HepG2 (cell line): ENCODE measurements around the gene RTEL1. TPM values are rescaled to one million over a fixed set of nuclear protein-coding genes. Genes with fewer than 3 reads are reported as not detected.
A peak's percentile ranks its signal among the peaks of the same experiment; 100 is the strongest.

Source experiments
- ARID2 ChIP-seq: sonication (generic); formaldehyde crosslinking; IDR thresholded peaks from 2 replicates; pipeline ENCODE4 v1.8.1; 2022; ENCODE audit warnings: mild to moderate bottlenecking, missing genetic modification reagents, borderline replicate concordance
- ATF7-NPFF ChIP-seq: sonication (generic); formaldehyde crosslinking; IDR thresholded peaks from 2 replicates; pipeline ENCODE4 v1.8.1; 2023; ENCODE audit warnings: mild to moderate bottlenecking, low read depth, missing genetic modification reagents, moderate library complexity
- BRCA1 ChIP-seq: sonication (generic); formaldehyde crosslinking; IDR thresholded peaks from 2 replicates; pipeline ENCODE4 v1.4.0; 2020; ENCODE audit warnings: missing genetic modification reagents
- ERF ChIP-seq: IDR thresholded peaks from 2 replicates; pipeline ENCODE4 v1.6.1; 2018; ENCODE audit warnings: missing biosample characterization, missing genetic modification reagents
- FIP1L1 ChIP-seq: fragments of 200-400 bp; formaldehyde crosslinking; IDR thresholded peaks from 2 replicates; pipeline ENCODE4 v1.6.1; 2018; ENCODE audit warnings: low read depth, mild to moderate bottlenecking, low read length, moderate library complexity, borderline replicate concordance; ENCODE audit not compliant: insufficient read depth
- GABPB1 ChIP-seq: IDR thresholded peaks from 2 replicates; pipeline ENCODE4 v1.6.1; 2016; ENCODE audit warnings: mild to moderate bottlenecking, missing genetic modification reagents, moderate library complexity, missing compliant biosample characterization
- HNRNPLL ChIP-seq: fragments of 200-400 bp; formaldehyde crosslinking; IDR thresholded peaks from 2 replicates; pipeline ENCODE4 v1.6.1; 2017; ENCODE audit warnings: mild to moderate bottlenecking, low read depth, low read length; ENCODE audit not compliant: poor library complexity, severe bottlenecking
- KLF13 ChIP-seq: sonication (generic); formaldehyde crosslinking; IDR thresholded peaks from 2 replicates; pipeline ENCODE4 v1.4.0; 2020; ENCODE audit warnings: mild to moderate bottlenecking, missing genetic modification reagents
- MEIS1 ChIP-seq: sonication (generic); formaldehyde crosslinking; IDR thresholded peaks from 2 replicates; pipeline ENCODE4 v1.9.0; 2021; ENCODE audit warnings: mild to moderate bottlenecking, missing genetic modification reagents, moderate library complexity, borderline replicate concordance
- NFKBIZ ChIP-seq: IDR thresholded peaks from 2 replicates; pipeline ENCODE4 v1.6.1; 2018; ENCODE audit warnings: missing genetic modification reagents, missing compliant biosample characterization
- NR1H2 ChIP-seq: sonication (generic); formaldehyde crosslinking; IDR thresholded peaks from 2 replicates; pipeline ENCODE4 v1.8.1; 2022; ENCODE audit warnings: low read depth, missing genetic modification reagents, borderline replicate concordance
- POLR2AphosphoS5 ChIP-seq: IDR thresholded peaks from 2 replicates; pipeline ENCODE4 v1.6.1; 2012; ENCODE audit warnings: low read depth, low read length
- POLR2G ChIP-seq: fragments of 200-400 bp; formaldehyde crosslinking; IDR thresholded peaks from 2 replicates; pipeline ENCODE4 v1.6.1; 2018; ENCODE audit warnings: mild to moderate bottlenecking, low read depth, low read length, moderate library complexity
- RFX1 ChIP-seq: fragments of 450-650 bp; IDR thresholded peaks from 2 replicates; pipeline ENCODE4 v1.6.1; 2017
- TCF12 ChIP-seq, 2 experiments: fragments of 450-650 bp in 1 of 2; sonication (generic) in 1 of 2; formaldehyde crosslinking in 1 of 2; IDR thresholded peaks; 2 replicates each; pipeline versions ENCODE4 v1.6.1 to v1.8.0; 2017 to 2022; ENCODE audit warnings: antibody characterized with exemption in 1 of 2, mild to moderate bottlenecking in 1 of 2, missing genetic modification reagents in 1 of 2, moderate library complexity in 1 of 2
- ZFYVE20 ChIP-seq: sonication (generic); formaldehyde crosslinking; IDR thresholded peaks from 2 replicates; pipeline ENCODE4 v1.8.0; 2023; ENCODE audit warnings: low read depth, mild to moderate bottlenecking, moderate library complexity, missing genetic modification reagents, borderline replicate concordance
- ZNF619 ChIP-seq: sonication (generic); formaldehyde crosslinking; IDR thresholded peaks from 2 replicates; pipeline ENCODE4 v1.4.0; 2020; ENCODE audit warnings: mild to moderate bottlenecking, missing genetic modification reagents
- ZNF674 ChIP-seq: sonication (generic); formaldehyde crosslinking; IDR thresholded peaks from 2 replicates; pipeline ENCODE4 v1.5.0; 2020; ENCODE audit warnings: low read depth, mild to moderate bottlenecking, missing genetic modification reagents
- ZNF713 ChIP-seq: sonication (generic); formaldehyde crosslinking; IDR thresholded peaks from 2 replicates; pipeline ENCODE4 v1.4.0; 2020; ENCODE audit warnings: mild to moderate bottlenecking, missing genetic modification reagents
- ZNF782 ChIP-seq: sonication (generic); formaldehyde crosslinking; IDR thresholded peaks from 2 replicates; pipeline ENCODE4 v1.4.0; 2020; ENCODE audit warnings: missing genetic modification reagents, mild to moderate bottlenecking, borderline replicate concordance
- polyA plus RNA-seq, 8 experiments: library from polyadenylated mRNA; depleted of rRNA in 3 of 8; stranded (reverse) in 7 of 8; unstranded in 1 of 8; fragments of >200 nt; fragmentation: Illumina TruSeq in 4 of 8; extraction: Trizol in 4 of 8; gene quantifications; 2 replicates each; pipeline versions ENCODE4 v1.2.1 to v1.2.3, GENCODE V29; 2011 to 2016; ENCODE audit warnings: low read depth in 4 of 8, missing spikeins in 1 of 8, mixed read lengths in 1 of 8; ENCODE audit not compliant: insufficient read depth in 1 of 8
- total RNA-seq, 5 experiments: library from RNA; depleted of rRNA; stranded (reverse); fragments of >200 nt; fragmentation: Illumina TruSeq; extraction: Trizol; gene quantifications; 2 replicates each; pipeline ENCODE4 v1.2.3, GENCODE V29; 2016; ENCODE audit warnings: low read depth in 1 of 5
- TF ChIP-seq, protein P1 (sequence below): sonication (generic); formaldehyde crosslinking; IDR thresholded peaks from 2 replicates; pipeline ENCODE4 v1.4.0; 2020; ENCODE audit warnings: missing genetic modification reagents, borderline replicate concordance
- TF ChIP-seq, protein P2 (sequence below): sonication (generic); formaldehyde crosslinking; conservative IDR thresholded peaks from 2 replicates; pipeline ENCODE4 v1.8.0; 2022; ENCODE audit warnings: mild to moderate bottlenecking, moderate library complexity, missing genetic modification reagents
- TF ChIP-seq, protein P3 (sequence below): sonication (generic); formaldehyde crosslinking; conservative IDR thresholded peaks from 2 replicates; pipeline ENCODE4 v1.8.1; 2023; ENCODE audit warnings: missing genetic modification reagents

RTEL1 gene
- total and polyA plus RNA-seq, 2 of the 13 experiments (the other 11 are each of a cell fraction or from before 2014, with no cell fraction given), result 21.8 to 36.4 TPM

DNA sequence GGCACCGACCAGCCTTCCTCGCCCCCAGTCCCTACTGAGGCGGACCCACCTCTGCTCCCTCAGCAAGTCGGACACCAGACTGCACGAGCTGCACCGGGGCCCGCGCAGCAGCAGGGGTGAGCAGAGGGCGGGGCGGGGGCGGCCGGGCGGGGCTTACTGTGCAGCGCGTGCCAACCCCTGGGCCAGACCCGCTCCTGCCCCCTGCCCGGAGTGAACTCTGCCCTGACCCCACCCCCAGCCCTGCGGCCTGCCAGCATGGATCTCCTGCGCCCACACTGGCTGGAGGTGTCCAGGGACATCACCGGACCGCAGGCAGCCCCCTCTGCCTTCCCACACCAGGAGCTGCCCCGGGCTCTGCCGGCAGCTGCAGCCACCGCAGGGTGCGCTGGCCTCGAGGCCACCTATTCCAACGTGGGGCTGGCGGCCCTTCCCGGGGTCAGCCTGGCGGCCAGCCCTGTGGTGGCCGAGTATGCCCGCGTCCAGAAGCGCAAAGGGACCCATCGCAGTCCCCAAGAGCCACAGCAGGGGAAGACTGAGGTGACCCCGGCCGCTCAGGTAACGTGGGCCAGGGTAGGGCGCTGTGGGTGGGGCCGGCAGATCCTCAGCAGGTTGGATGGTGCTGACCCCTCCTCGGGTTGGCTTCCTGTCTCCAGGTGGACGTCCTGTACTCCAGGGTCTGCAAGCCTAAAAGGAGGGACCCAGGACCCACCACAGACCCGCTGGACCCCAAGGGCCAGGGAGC is 80.0 kb downstream of the RTEL1 start (continued):
- TF ChIP-seq TCF12 (IDR thresholded peaks at IDR 0.05), result no peak
- TF ChIP-seq TCF12 (CRISPR knock-in tag; IDR thresholded peaks at IDR 0.05), result peak; percentile 80; the same call in 1 of the 2 replicates
- 0 out of 2 replicates have a peak, but pooled peaks have one; percentile 51 for TF ChIP-seq ZFYVE20 (CRISPR knock-in tag)
- TF ChIP-seq, protein P1, sequence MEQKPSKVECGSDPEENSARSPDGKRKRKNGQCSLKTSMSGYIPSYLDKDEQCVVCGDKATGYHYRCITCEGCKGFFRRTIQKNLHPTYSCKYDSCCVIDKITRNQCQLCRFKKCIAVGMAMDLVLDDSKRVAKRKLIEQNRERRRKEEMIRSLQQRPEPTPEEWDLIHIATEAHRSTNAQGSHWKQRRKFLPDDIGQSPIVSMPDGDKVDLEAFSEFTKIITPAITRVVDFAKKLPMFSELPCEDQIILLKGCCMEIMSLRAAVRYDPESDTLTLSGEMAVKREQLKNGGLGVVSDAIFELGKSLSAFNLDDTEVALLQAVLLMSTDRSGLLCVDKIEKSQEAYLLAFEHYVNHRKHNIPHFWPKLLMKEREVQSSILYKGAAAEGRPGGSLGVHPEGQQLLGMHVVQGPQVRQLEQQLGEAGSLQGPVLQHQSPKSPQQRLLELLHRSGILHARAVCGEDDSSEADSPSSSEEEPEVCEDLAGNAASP, result peak; percentile 91
- TF ChIP-seq, protein P2, sequence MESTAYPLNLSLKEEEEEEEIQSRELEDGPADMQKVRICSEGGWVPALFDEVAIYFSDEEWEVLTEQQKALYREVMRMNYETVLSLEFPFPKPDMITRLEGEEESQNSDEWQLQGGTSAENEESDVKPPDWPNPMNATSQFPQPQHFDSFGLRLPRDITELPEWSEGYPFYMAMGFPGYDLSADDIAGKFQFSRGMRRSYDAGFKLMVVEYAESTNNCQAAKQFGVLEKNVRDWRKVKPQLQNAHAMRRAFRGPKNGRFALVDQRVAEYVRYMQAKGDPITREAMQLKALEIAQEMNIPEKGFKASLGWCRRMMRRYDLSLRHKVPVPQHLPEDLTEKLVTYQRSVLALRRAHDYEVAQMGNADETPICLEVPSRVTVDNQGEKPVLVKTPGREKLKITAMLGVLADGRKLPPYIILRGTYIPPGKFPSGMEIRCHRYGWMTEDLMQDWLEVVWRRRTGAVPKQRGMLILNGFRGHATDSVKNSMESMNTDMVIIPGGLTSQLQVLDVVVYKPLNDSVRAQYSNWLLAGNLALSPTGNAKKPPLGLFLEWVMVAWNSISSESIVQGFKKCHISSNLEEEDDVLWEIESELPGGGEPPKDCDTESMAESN (CRISPR knock-in tag), result peak; percentile 97
- TF ChIP-seq POLR2AphosphoS5, result peak; percentile 97
- 0 out of 2 replicates have a peak, but pooled peaks have one; percentile 86 for TF ChIP-seq ZNF713
- TF ChIP-seq MEIS1, result peak; percentile 74
- peak; percentile 99 for TF ChIP-seq ZNF674 (CRISPR knock-in tag)
- TF ChIP-seq ERF, result peak; percentile 54; the same call in 1 of the 2 replicates
- peak; percentile 81; the same call in 1 of the 2 replicates for TF ChIP-seq BRCA1 (CRISPR knock-in tag)
- 0 out of 2 replicates have a peak, but pooled peaks have one; percentile 58 for TF ChIP-seq FIP1L1
- TF ChIP-seq ARID2 (CRISPR knock-in tag), result 0 out of 2 replicates have a peak, but pooled peaks have one; percentile 68
- TF ChIP-seq GABPB1 (CRISPR knock-in tag), result peak; percentile 57
- peak; percentile 66 for TF ChIP-seq HNRNPLL
- peak; percentile 94 for TF ChIP-seq POLR2G
- TF ChIP-seq RFX1, result no peak
- TF ChIP-seq, protein P3, sequence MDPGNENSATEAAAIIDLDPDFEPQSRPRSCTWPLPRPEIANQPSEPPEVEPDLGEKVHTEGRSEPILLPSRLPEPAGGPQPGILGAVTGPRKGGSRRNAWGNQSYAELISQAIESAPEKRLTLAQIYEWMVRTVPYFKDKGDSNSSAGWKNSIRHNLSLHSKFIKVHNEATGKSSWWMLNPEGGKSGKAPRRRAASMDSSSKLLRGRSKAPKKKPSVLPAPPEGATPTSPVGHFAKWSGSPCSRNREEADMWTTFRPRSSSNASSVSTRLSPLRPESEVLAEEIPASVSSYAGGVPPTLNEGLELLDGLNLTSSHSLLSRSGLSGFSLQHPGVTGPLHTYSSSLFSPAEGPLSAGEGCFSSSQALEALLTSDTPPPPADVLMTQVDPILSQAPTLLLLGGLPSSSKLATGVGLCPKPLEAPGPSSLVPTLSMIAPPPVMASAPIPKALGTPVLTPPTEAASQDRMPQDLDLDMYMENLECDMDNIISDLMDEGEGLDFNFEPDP, result no peak
- TF ChIP-seq ZNF619 (CRISPR knock-in tag), result peak; percentile 79; the same call in 1 of the 2 replicates
- TF ChIP-seq NR1H2 (CRISPR knock-in tag), result peak; percentile 71; the same call in 1 of the 2 replicates
- peak; percentile 94; the same call in 1 of the 2 replicates for TF ChIP-seq KLF13 (CRISPR knock-in tag)
- peak; percentile 55; the same call in 1 of the 2 replicates for TF ChIP-seq ATF7-NPFF (CRISPR knock-in tag)
- TF ChIP-seq NFKBIZ (CRISPR knock-in tag), result no peak
- TF ChIP-seq ZNF782 (CRISPR knock-in tag), result peak; percentile 97
